Right lung (tissue), 10 donors: ENCODE results near the gene MUSTN1. TPM values are rescaled to one million over a fixed set of nuclear protein-coding genes. Genes with fewer than 3 reads are reported as not detected.

Source experiments
- DNase-seq, 2 donors: peaks; one replicate each; pipeline ENCODE4 v3.0.0-alpha.2; 2013
- long read RNA-seq, 8 donors: transcript quantifications; one replicate each; lab custom pipeline, GENCODE V29; 2026
- polyA plus RNA-seq, 5 donors: library from polyadenylated mRNA; unstranded; fragments of 120-200 nt; gene quantifications; one replicate each; pipeline versions ENCODE4 v1.2.1 to v1.2.3, GENCODE V29; 2013; ENCODE audit warnings: inconsistent platforms in 1 of 5, low replicate concordance in 1 of 5; ENCODE audit not compliant: insufficient read length in 5 of 5, insufficient read depth in 1 of 5

The MUSTN1 gene
- 1 to 10 TPM in 3 of 5 donors, under 1 TPM in 2; 0.53 to 4.8 (median 1.5) TPM for polyA plus RNA-seq
- long read RNA-seq, donor 1, partial matches to known transcripts: 0 of 2 reads
- long read RNA-seq, donor 1, other reads (novel, unspliced or antisense): 0 of 2 reads
- long read RNA-seq, donor 2, partial matches to known transcripts: 0 of 1 reads
- long read RNA-seq, donor 2, other reads (novel, unspliced or antisense): 0 of 1 reads
- long read RNA-seq, donor 3, transcript MUSTN1-201 (3 exons, 721 nt): major isoform, 5 of 5 reads
- long read RNA-seq, donor 3, partial matches to known transcripts: 0 of 5 reads
- long read RNA-seq, donor 3, other reads (novel, unspliced or antisense): 0 of 5 reads
- long read RNA-seq, donor 4, partial matches to known transcripts: 0 of 2 reads
- long read RNA-seq, donor 4, other reads (novel, unspliced or antisense): 0 of 2 reads
- long read RNA-seq, donor 5, partial matches to known transcripts: 0 of 4 reads
- long read RNA-seq, donor 5, other reads (novel, unspliced or antisense): 0 of 4 reads
- long read RNA-seq, donor 6, partial matches to known transcripts: 0 of 1 reads
- long read RNA-seq, donor 6, other reads (novel, unspliced or antisense): 0 of 1 reads
- long read RNA-seq, donor 7: 0 reads
- long read RNA-seq, donor 8: 0 reads

DNA sequence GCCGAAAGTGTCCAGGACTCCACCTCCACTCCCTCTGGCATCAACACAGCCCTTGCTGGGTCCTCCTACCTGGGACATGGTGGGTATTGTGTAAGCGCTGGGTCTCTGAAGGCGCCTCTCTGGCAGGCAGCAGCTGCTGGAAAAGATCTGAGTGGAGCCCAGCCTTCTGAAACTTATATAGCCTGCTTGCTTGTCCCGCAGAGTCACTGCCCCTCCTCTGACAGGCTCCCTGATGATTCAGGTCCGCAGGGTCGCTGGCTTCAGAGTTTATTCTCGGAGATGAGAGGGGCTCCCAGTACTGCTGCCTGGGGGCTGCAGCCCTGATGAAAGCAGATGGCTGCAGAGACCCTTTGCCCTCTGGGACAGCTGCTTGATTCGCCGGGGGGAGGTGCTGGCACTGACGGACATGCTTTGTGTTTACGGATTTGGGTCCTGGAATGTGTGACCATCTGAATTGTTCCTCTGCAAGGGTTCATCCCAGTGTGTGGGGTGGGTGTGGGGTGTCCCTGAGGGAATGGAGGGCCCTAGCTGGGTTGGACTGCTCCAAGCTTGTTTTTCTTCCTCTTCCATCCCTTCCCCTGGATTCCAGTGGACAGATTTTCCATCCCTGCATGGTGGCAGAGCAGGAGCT, at the start of gene MUSTN1:
TSS of gene MUSTN1 (minus strand) at position 149 of the 631 bp plus-strand sequence. CDS start at position 78, 71 bp downstream.
- peak; percentile 42 to 55 for DNase-seq

- no peak for DNase-seq
Observed at GRCh38 chr3:52882377-52882776, 47.6 kb upstream of the MUSTN1 start.

DNA sequence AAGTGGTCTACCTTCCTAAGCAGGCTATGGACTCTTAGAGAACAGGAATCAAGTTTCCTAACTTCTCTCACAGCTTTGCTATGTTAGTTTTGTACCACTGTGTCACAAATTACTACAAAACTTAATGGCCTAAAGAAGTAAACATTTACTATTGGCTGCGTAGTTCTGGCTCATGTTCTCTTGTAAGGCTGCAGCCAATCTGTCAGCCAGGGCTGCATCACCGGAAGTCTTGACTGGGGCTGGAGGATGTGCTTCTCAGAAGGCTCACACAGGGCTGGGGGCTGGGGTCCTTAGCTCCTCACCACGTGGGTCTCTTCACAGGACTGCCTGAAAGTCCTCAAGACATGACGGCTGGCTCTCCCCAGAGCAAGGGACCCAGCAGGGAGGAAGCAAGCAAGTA, 47.1 kb upstream of the MUSTN1 start:
- DNase-seq: peak; percentile 35 to 36

DNA sequence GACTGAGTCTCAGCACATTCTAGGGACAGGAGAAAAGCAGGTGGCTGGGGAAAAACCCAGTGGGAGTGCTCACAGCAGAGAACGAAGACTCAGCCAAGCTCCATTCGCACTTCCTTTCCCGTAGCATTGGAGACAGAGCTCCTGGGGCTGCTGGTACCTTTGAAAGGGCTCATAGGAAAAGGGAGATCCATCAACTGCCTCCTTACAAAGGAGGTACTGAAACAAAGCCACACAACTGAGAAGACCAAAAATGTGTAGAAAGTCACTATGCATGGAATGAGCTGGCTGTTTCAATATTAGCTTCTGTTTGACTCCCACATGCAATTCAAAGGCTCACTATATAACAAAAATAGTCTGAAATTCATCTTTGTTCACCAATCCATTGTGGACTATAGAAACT, 45.7 kb upstream of the MUSTN1 start:
- DNase-seq: no peak

DNA sequence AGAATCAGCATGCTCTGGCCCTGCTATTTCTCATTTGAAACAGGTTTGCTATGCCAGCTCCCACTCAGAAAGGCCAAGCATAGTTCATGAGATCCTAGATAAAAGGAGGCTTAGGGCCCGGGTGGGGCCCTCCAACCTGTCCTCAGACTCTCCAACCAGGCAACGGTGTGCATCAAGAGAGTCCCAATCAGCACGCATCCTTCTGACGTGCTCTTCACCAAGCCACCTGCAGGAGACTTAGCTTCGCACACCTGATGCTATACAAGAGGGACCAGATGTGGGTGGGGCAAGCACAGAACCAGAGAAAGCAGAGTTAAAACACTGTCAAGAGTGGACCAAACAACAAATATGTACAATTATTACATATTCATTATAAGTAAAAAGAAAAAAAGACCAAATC, 45.2 kb upstream of the MUSTN1 start:
- no peak for DNase-seq

GRCh38 chr3:52879581-52879980, 44.8 kb upstream of the MUSTN1 start:
- DNase-seq: no peak

GRCh38 chr3:52879090-52879489, 44.3 kb upstream of the MUSTN1 start:
- DNase-seq: no peak

DNA sequence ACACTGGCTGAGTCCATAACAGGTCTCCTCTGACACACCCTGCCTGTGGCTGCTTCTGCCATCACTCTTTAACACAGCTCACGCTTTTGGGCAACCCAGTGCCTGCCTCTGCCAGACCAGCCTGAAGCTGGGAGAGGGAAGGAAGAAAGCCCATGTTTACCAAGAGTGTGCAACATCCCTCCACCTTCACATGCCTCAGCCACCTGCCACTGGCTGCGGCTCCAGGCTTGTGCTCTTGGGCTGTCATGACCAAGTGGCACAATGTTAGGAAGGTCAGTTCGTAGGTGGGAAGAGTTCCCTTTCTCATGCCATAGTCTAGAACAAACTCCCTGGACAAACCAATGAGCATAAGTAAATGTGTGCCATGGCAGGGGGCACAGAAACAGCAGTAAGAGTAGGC, 42.3 kb upstream of the MUSTN1 start:
- no peak for DNase-seq

GRCh38 chr3:52874864-52875587, 40.2 kb upstream of the MUSTN1 start:
- DNase-seq: no peak

GRCh38 chr3:52874160-52874701, 39.4 kb upstream of the MUSTN1 start:
- DNase-seq: no peak

- no peak for DNase-seq
Observed at GRCh38 chr3:52873433-52874159, 38.8 kb upstream of the MUSTN1 start.

DNA sequence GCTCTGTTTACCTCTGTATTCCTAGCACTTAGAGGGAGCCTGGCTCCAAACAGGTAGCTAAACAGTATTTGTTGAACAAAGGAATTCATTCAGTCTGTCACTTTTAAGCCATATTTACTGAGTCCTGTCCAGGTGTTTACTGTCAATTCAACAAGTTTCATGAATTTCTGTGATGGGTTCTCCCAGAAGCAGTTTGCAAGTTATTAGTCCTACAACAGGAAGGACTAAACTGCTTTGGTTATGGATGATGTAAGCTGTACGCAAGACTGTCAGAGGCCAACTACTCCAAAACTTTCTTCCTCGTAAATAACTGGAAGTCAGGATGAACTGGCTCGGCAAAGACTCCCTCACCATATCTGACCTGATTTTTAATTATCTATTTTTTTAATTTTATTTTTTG, 37.4 kb upstream of the MUSTN1 start:
- DNase-seq: no peak

DNA sequence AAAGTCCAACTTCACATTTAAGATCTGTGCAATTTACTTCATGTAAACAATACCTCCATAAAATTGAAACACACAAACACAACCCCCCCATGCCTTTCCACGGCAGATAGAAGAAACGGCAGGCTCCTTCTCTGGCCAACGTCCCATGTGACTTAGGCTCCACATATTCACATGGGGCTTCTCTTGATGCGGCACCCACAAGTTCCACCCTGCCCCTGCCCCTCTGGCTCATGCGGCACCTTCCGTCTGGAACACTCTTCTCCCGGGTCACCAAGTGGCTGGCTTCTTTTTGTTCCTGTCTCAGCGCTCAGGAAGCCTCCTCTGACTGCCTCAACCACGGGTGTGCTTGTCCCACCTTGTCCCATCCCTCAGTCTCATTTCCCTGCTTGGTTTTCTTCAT, 36.9 kb upstream of the MUSTN1 start:
- DNase-seq: no peak

DNA sequence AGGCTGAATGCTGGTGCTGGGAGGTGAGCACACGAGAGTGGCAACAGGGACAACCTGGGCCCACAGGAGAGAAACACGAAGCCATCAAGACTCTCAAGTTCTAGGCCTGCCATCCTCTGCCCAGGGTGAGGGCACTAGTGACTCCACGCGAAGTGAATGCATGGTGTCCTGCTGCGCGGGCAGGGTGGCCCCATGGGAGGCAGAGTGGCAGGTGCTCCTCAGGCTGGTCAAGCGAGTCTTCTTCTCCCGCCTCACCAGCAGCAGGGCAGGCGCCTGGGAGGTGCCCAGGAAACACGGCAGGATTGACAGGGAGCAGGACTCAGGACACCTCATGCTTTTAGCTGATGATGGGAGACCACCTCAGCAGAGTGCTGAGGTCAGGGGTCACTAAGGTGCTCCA, 35.7 kb upstream of the MUSTN1 start:
- DNase-seq: no peak

- no peak for DNase-seq
Observed at GRCh38 chr3:52866427-52866826, 31.6 kb upstream of the MUSTN1 start.

DNA sequence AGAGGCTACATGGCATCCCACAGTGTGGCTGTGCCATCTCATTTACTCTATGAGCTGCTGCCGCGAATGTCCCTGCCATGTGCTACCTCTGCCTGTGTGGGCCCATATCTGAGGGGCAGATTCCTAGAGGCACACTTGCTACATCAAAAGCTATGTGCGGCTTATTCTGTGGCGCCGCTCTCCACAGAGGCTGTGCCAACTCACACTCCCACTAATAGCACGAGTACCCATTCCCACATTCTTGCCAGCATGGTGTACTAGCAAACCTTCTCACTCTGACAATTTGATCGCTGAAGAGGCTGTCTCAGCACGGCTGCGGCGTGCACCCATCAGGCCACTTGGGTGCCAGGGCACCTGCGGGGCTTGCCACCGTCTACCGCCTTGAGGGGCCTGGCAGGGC, 31.2 kb upstream of the MUSTN1 start:
- DNase-seq: no peak

DNA sequence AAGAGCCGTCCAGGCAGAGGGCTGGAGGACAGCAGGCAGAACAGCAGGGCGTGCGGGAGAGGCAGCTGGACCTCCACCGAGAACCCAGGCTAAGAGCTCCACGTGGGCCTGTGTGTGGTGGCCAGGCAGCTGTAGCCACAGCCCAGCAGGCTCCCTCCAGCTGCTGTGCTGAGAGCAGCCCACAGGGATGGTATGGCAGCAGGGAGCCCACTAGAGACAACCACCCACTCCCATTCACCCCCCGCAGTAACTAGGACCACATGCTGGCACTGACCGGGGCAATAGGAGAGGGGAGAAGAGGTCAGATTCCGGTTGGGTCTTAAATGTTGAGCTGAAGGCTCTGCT, 25.6 kb upstream of the MUSTN1 start:
- DNase-seq: no peak

- DNase-seq: no peak
Observed at GRCh38 chr3:52859686-52860423, 25.0 kb upstream of the MUSTN1 start.

GRCh38 chr3:52857864-52858263, 23.0 kb upstream of the MUSTN1 start:
- DNase-seq: no peak

GRCh38 chr3:52857133-52857532, 22.3 kb upstream of the MUSTN1 start:
- no peak for DNase-seq

DNA sequence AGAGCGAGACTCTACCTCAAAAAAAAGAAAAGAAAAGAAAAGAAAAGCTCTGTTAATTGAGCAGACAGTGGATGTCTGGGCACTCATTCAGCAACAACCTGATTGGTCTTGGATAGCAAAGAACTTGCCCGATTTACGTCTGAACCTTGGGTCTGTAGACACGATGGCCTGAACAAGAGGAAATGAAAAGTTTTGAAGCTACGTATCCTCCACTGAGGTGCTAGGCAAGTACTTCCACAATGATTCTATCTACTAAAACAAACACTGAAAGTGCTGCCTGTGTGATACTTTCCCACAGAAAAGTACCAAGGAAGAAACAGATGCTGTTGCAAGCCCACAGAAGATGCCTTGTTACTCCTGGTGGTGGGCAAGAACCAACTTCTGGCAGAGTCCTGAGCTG, 21.8 kb upstream of the MUSTN1 start:
- no peak for DNase-seq
